Endothelial cell of umbilical vein (primary cell): ENCODE measurements around the gene ROCK2. TPM values are rescaled to one million over a fixed set of nuclear protein-coding genes. Genes with fewer than 3 reads are reported as not detected.

ENCODE experiments used
- BruUV-seq: library from RNA; stranded (reverse); fragments of 400-500 nt; replicated peaks from 2 replicates; lab custom pipeline; 2021; lab: Mats Ljungman, UMichigan
- CTCF ChIA-PET: fragments of 300-600, 350-600 bp; sonication (Branson Sonifier 250); formaldehyde crosslinking; loops from one replicate; lab custom pipeline; 2021; ENCODE audit warnings: antibody characterized with exemption, inconsistent platforms; lab: Charles Lee
- POLR2A ChIA-PET: fragments of 300-600, 350-600 bp; sonication (Branson Sonifier 250); formaldehyde crosslinking; loops from one replicate; lab custom pipeline; 2021; ENCODE audit warnings: antibody characterized with exemption, inconsistent platforms; lab: Charles Lee
- DNase-seq: peaks from one replicate; pipeline ENCODE4 v3.0.0-alpha.2; 2011; ENCODE audit warnings: low read depth, low spot score
- FAIRE-seq: peaks from 2 replicates; lab custom pipeline; 2011; peaks lifted over from hg19 to GRCh38; lab: Jason Lieb, UNC
- H2AFZ ChIP-seq: 2 replicates; pipeline ENCODE4 v1.6.0; 2012; ENCODE audit warnings: low read depth, low read length, control low read depth, inconsistent platforms
- H3K27ac ChIP-seq: 2 replicates; pipeline ENCODE4 v1.5.1; 2011; ENCODE audit warnings: low read depth, mild to moderate bottlenecking, control low read depth, low read length, moderate library complexity; ENCODE audit not compliant: insufficient read depth
- H3K27me3 ChIP-seq, 2 experiments: 2 replicates each; pipeline versions ENCODE4 v1.6.0 to v1.6.1; 2011; ENCODE audit warnings: low read length in 2 of 2, mixed read lengths in 1 of 2; ENCODE audit not compliant: control insufficient read depth in 2 of 2, insufficient read depth in 2 of 2
- H3K36me3 ChIP-seq, 2 experiments: 2 replicates in 1 of 2; 3 replicates in 1 of 2; pipeline ENCODE4 v1.5.1; 2011; ENCODE audit warnings: low read length in 2 of 2, mild to moderate bottlenecking in 1 of 2, moderate library complexity in 1 of 2; ENCODE audit not compliant: control insufficient read depth in 2 of 2, insufficient read depth in 2 of 2; ENCODE audit errors: extremely low read depth in 1 of 2
- H3K4me1 ChIP-seq: 3 replicates; pipeline ENCODE4 v1.5.1; 2011; ENCODE audit warnings: mild to moderate bottlenecking, low read length; ENCODE audit not compliant: control insufficient read depth, insufficient read depth; ENCODE audit errors: extremely low read depth
- H3K4me2 ChIP-seq: 2 replicates; pipeline ENCODE4 v1.6.1; 2011; ENCODE audit warnings: low read length, control low read depth, mixed read lengths; ENCODE audit not compliant: insufficient read depth
- H3K4me3 ChIP-seq, 3 experiments: fragments of 200-600 bp in 1 of 3; sonication (generic), shearing (Covaris generic) in 1 of 3; replicated peaks in 1 of 3; 2 replicates each; pipeline ENCODE4 v1.5.1; 2011 to 2016; ENCODE audit warnings: control low read depth in 3 of 3, low read length in 3 of 3, mild to moderate bottlenecking in 2 of 3, inconsistent platforms in 1 of 3, low read depth in 1 of 3, moderate library complexity in 1 of 3; ENCODE audit not compliant: insufficient read depth in 1 of 3
- H3K79me2 ChIP-seq: 2 replicates; pipeline ENCODE4 v1.6.0; 2012; ENCODE audit warnings: low read length, inconsistent platforms; ENCODE audit not compliant: control insufficient read depth, insufficient read depth
- H3K9ac ChIP-seq: replicated peaks from 2 replicates; pipeline ENCODE3; 2011; ENCODE audit warnings: low read length, control low read depth; ENCODE audit not compliant: insufficient read depth; ENCODE audit errors: extremely low read depth
- H3K9me1 ChIP-seq: replicated peaks from 3 replicates; pipeline ENCODE4 v1.6.0; 2011; ENCODE audit warnings: mild to moderate bottlenecking, low read length; ENCODE audit not compliant: control insufficient read depth, insufficient read depth; ENCODE audit errors: extremely low read depth
- H3K9me3 ChIP-seq: replicated peaks from 2 replicates; pipeline ENCODE4 v1.5.1; 2012; ENCODE audit warnings: low read length, inconsistent platforms; ENCODE audit not compliant: control insufficient read depth, insufficient read depth
- H4K20me1 ChIP-seq: replicated peaks from 2 replicates; pipeline ENCODE3; 2011; ENCODE audit warnings: mild to moderate bottlenecking, low read length; ENCODE audit not compliant: control insufficient read depth, insufficient read depth; ENCODE audit errors: extremely low read depth
- CTCF ChIP-seq, 2 donors: IDR thresholded peaks; 1 replicate in 1 of 2; 2 replicates in 1 of 2; pipeline ENCODE4 v1.5.1; 2011; ENCODE audit warnings: low read length in 2 of 2, mild to moderate bottlenecking in 2 of 2, moderate library complexity in 2 of 2, control low read depth in 1 of 2, inconsistent platforms in 1 of 2, low read depth in 1 of 2; ENCODE audit not compliant: insufficient read depth in 1 of 2; ENCODE audit errors: extremely low read depth in 1 of 2
- EZH2 ChIP-seq: IDR thresholded peaks from 2 replicates; pipeline ENCODE4 v1.6.1; 2012; ENCODE audit warnings: borderline replicate concordance, low read depth, mild to moderate bottlenecking, moderate library complexity, low read length, inconsistent platforms; ENCODE audit not compliant: severe bottlenecking
- GATA2 ChIP-seq: IDR thresholded peaks from 2 replicates; pipeline ENCODE4 v1.7.0; 2011; ENCODE audit warnings: low read depth, mild to moderate bottlenecking, moderate library complexity, mixed read lengths, low read length; ENCODE audit not compliant: insufficient read length, insufficient read depth
- JUN ChIP-seq: IDR thresholded peaks from 2 replicates; pipeline ENCODE4 v1.6.1; 2011; ENCODE audit warnings: borderline replicate concordance, low read depth; ENCODE audit not compliant: insufficient read length, insufficient read depth
- MAX ChIP-seq: IDR thresholded peaks from 2 replicates; pipeline ENCODE4 v1.6.1; 2011; ENCODE audit not compliant: insufficient read depth, insufficient read length
- dilution Hi-C: fragments of 300-500 bp; cut with MboI; formaldehyde crosslinking; loops from one replicate; pipeline ENCODE4 v1.15.0; 2019; ENCODE audit warnings: low sequenced_read_pairs; ENCODE audit not compliant: extremely low pct_ligation_motif_present
- intact Hi-C: fragments of 100-400 bp; cut with micrococcal nuclease; formaldehyde crosslinking; loops from one replicate; pipeline ENCODE4 v1.10.0; 2022
- polyA plus RNA-seq, 4 experiments: library from polyadenylated mRNA; depleted of rRNA in 3 of 4; stranded (reverse) in 3 of 4; unstranded in 1 of 4; fragments of >200 nt; gene quantifications; 2 replicates each; pipeline versions ENCODE4 v1.2.1 to v1.2.3, GENCODE V29; 2011 to 2012; ENCODE audit warnings: missing spikeins in 1 of 4
- total RNA-seq: library from RNA; stranded (reverse); gene quantifications from 2 replicates; pipeline ENCODE4 v1.2.3, GENCODE V29; 2021

The ROCK2 gene
- total and polyA plus RNA-seq, 2 donors (not counting 3 experiments of a cell fraction or from before 2014, with no cell fraction given): 5.2 to 56.5 TPM

- Histone ChIP-seq H3K4me1 (no peaks in the 10 kb centered on the region), H3K4me3 (no peak overlapping the region), H3K27me3 (no peaks in the 10 kb centered on the region), H4K20me1 (peaks cover 21% of the 10 kb centered on the region), H3K27ac (no peak overlapping the region), H3K79me2 (peaks cover 69% of the 10 kb centered on the region), H3K4me2 (no peak overlapping the region), H3K9me1 (no peaks in the 10 kb centered on the region), H3K9me3 (no peaks in the 10 kb centered on the region), H3K36me3 (no peaks in the 10 kb centered on the region), H2AFZ (no peak overlapping the region), H3K9ac (no peak overlapping the region)
- ChIA-PET CTCF (interaction anchor here (1.0 to 2.3 kb wide), 2 partner anchors 8 kb away, joined by 3 to 9 read pairs; no protein-coding TSS in a partner anchor), POLR2A (no interaction called here)
- BruUV-seq: no TSS peak
- FAIRE-seq (no peak), DNase-seq (no peak)
- intact Hi-C loops (no loop called here), dilution Hi-C loops (no loop called here)
- no peak for TF ChIP-seq EZH2
These were observed 29.9 kb downstream of the ROCK2 start for GRCh38 chr2:11314487-11314886.

GRCh38 chr2:11312770-11313471, 31.5 kb downstream of the ROCK2 start:
- Histone ChIP-seq H3K4me1 (no peaks in the 10 kb centered on the region), H3K9me1 (no peaks in the 10 kb centered on the region), H3K9ac (no peak overlapping the region), H4K20me1 (peaks cover 23% of the 10 kb centered on the region), H3K27me3 (no peaks in the 10 kb centered on the region), H3K27ac (no peak overlapping the region), H3K36me3 (no peaks in the 10 kb centered on the region), H3K4me3 (no peak overlapping the region), H2AFZ (no peak overlapping the region), H3K79me2 (peaks cover 82% of the 10 kb centered on the region), H3K4me2 (no peak overlapping the region), H3K9me3 (no peaks in the 10 kb centered on the region)
- intact Hi-C loops (no loop called here), dilution Hi-C loops (no loop called here)
- DNase-seq (no peak), FAIRE-seq (no peak)
- ChIA-PET POLR2A (no interaction called here), CTCF (interaction anchor here (2.3 kb wide), 1 partner anchor 10 kb away, joined by 9 read pairs; no protein-coding TSS in a partner anchor)
- TF ChIP-seq GATA2: no peak
- TF ChIP-seq EZH2: no peak
- no peak for TF ChIP-seq CTCF (IDR thresholded peaks at IDR 0.05; ENCODE audit: extremely low read depth in 1 of 2, insufficient read depth in 1 of 2, low read depth in 1 of 2, low read length in 2 of 2)
- no peak for TF ChIP-seq MAX
- TF ChIP-seq JUN: no peak
- no TSS peak for BruUV-seq
